ENCODE measurements around the gene ADCYAP1R1.

GRCh38 chr7:31096877-31097258, 44.8 kb downstream of the ADCYAP1R1 start:
- no peak for TF ChIP-seq REST (IDR thresholded peaks at IDR 0.05; ENCODE audit: low read depth)
- no peak for TF ChIP-seq YY1 (IDR thresholded peaks at IDR 0.05; ENCODE audit: low read depth)
- TF ChIP-seq EGR1 (IDR thresholded peaks at IDR 0.05) = no peak
- no peak for TF ChIP-seq TCF12 (IDR thresholded peaks at IDR 0.05; ENCODE audit: low read depth)
- no peak for TF ChIP-seq RAD21 (IDR thresholded peaks at IDR 0.05; ENCODE audit: low read depth)
- no peak for TF ChIP-seq MAX (IDR thresholded peaks at IDR 0.05)
- TF ChIP-seq CREB1 (IDR thresholded peaks at IDR 0.05; ENCODE audit: low read depth) = no peak
- no peak for TF ChIP-seq USF1 (IDR thresholded peaks at IDR 0.05)
- no peak for TF ChIP-seq TEAD4 (IDR thresholded peaks at IDR 0.05)
